PC-9 (cell line): ENCODE results near the gene CIAO3.

Source experiments
- CTCF ChIP-seq: fragments of 200-600 bp; sonication (generic); conservative IDR thresholded peaks from 2 replicates; pipeline ENCODE4 v1.6.1; 2017; ENCODE audit warnings: mixed run types, antibody characterized with exemption, mild to moderate bottlenecking, moderate library complexity
- EZH2 ChIP-seq: fragments of 200-600 bp; sonication (generic); IDR thresholded peaks from 2 replicates; pipeline ENCODE4 v1.8.0; 2017; ENCODE audit warnings: antibody characterized with exemption, low read depth

- TF ChIP-seq CTCF, result no peak
- TF ChIP-seq EZH2, result no peak
Measured at GRCh38 chr16:705431-706188, 35.2 kb downstream of the CIAO3 start, which contains the start of gene FBXL16.
